GM23338 (cell line): ENCODE data around the gene SLCO3A1. TPM values are rescaled to one million over a fixed set of nuclear protein-coding genes. Genes with fewer than 3 reads are reported as not detected.

Experiments
- ATAC-seq: fragments of 200-7000 bp; cut with Tn5 transposase; 3 replicates; pipeline ENCODE4 v1.9.1; 2020
- DNase-seq: peaks from one replicate; pipeline ENCODE4 v3.0.0-alpha.2; 2015; ENCODE audit warnings: low spot score
- H2AFZ ChIP-seq: fragments of 200-600 bp; sonication (generic); 2 replicates; pipeline ENCODE4 v1.8.0; 2016; ENCODE audit warnings: antibody characterized with exemption, mild to moderate bottlenecking, moderate library complexity
- H3F3A ChIP-seq: fragments of 200-600 bp; sonication (generic); replicated peaks from 2 replicates; pipeline ENCODE4 v1.8.0; 2017; ENCODE audit warnings: antibody characterized with exemption, mixed run types, low read depth
- H3K27ac ChIP-seq: fragments of 200-600 bp; sonication (generic); 2 replicates; pipeline ENCODE4 v1.6.1; 2016; ENCODE audit warnings: low read depth
- H3K27me3 ChIP-seq: fragments of 200-600 bp; sonication (generic); 2 replicates; pipeline ENCODE4 v1.8.0; 2016; ENCODE audit warnings: mild to moderate bottlenecking, mixed run types, moderate library complexity; ENCODE audit not compliant: insufficient read depth
- H3K36me3 ChIP-seq: fragments of 200-600 bp; sonication (generic); 2 replicates; pipeline ENCODE4 v1.8.0; 2016; ENCODE audit warnings: mild to moderate bottlenecking; ENCODE audit not compliant: insufficient read depth
- H3K4me1 ChIP-seq: fragments of 200-600 bp; sonication (generic); 2 replicates; pipeline ENCODE4 v1.8.0; 2016; ENCODE audit warnings: mild to moderate bottlenecking, moderate library complexity; ENCODE audit not compliant: insufficient read depth
- H3K4me2 ChIP-seq: fragments of 200-600 bp; sonication (generic); 2 replicates; pipeline ENCODE4 v1.7.1; 2017; ENCODE audit warnings: mixed run types
- H3K4me3 ChIP-seq: fragments of 200-600 bp; sonication (generic); 2 replicates; pipeline ENCODE4 v1.6.1; 2016; ENCODE audit warnings: mixed run types
- H3K79me2 ChIP-seq: fragments of 200-600 bp; sonication (generic); replicated peaks from 2 replicates; pipeline ENCODE4 v1.8.0; 2017; ENCODE audit warnings: mild to moderate bottlenecking; ENCODE audit not compliant: insufficient read depth
- H3K9me2 ChIP-seq: fragments of 200-600 bp; sonication (generic); 2 replicates; pipeline ENCODE4 v1.8.0; 2017; ENCODE audit not compliant: insufficient read depth
- H4K20me1 ChIP-seq: fragments of 200-600 bp; sonication (generic); replicated peaks from 2 replicates; pipeline ENCODE4 v1.8.0; 2017; ENCODE audit warnings: mild to moderate bottlenecking; ENCODE audit not compliant: insufficient read depth
- H3K27ac Mint-ChIP-seq: 2 replicates; pipeline ENCODE4 v1.8.0; 2020; ENCODE audit warnings: inconsistent platforms, mild to moderate bottlenecking, moderate library complexity, mixed read lengths
- H3K27me3 Mint-ChIP-seq: 3 replicates; pipeline ENCODE4 v1.8.0; 2022; ENCODE audit warnings: low read depth, mild to moderate bottlenecking, moderate library complexity, mixed read lengths, inconsistent platforms; ENCODE audit not compliant: insufficient read depth, poor library complexity
- H3K36me3 Mint-ChIP-seq: 3 replicates; pipeline ENCODE4 v1.8.0; 2021; ENCODE audit warnings: low read depth, mild to moderate bottlenecking, inconsistent platforms, moderate library complexity, mixed read lengths
- H3K4me1 Mint-ChIP-seq: 3 replicates; pipeline ENCODE4 v1.8.0; 2020; ENCODE audit warnings: mild to moderate bottlenecking, inconsistent platforms, mixed read lengths
- H3K4me3 Mint-ChIP-seq: 3 replicates; pipeline ENCODE4 v1.8.0; 2021; ENCODE audit warnings: moderate library complexity, mild to moderate bottlenecking, inconsistent platforms, mixed read lengths
- H3K9me3 Mint-ChIP-seq: 3 replicates; pipeline ENCODE4 v1.8.0; 2020; ENCODE audit warnings: moderate library complexity, mild to moderate bottlenecking, inconsistent platforms, mixed read lengths
- CREB1 ChIP-seq: fragments of 250-450 bp; sonication (Bioruptor Pico); IDR thresholded peaks from 2 replicates; pipeline ENCODE4 v1.5.0; 2020; ENCODE audit warnings: low read depth, mild to moderate bottlenecking, moderate library complexity
- EZH2 ChIP-seq: fragments of 200-600 bp; sonication (generic); IDR thresholded peaks from one replicate; pipeline ENCODE4 v1.8.0; 2017; ENCODE audit warnings: antibody characterized with exemption, mild to moderate bottlenecking, low read depth; ENCODE audit not compliant: unreplicated experiment
- EZH2phosphoT487 ChIP-seq: fragments of 200-600 bp; sonication (generic); IDR thresholded peaks from one replicate; pipeline ENCODE4 v1.8.1; 2018; ENCODE audit warnings: antibody characterized with exemption; ENCODE audit not compliant: unreplicated experiment
- JUNB ChIP-seq: IDR thresholded peaks from one replicate; pipeline ENCODE4 v1.6.1; 2016; ENCODE audit warnings: antibody characterized with exemption; ENCODE audit not compliant: unreplicated experiment
- NANOG ChIP-seq: IDR thresholded peaks from 2 replicates; pipeline ENCODE4 v1.6.1; 2016; ENCODE audit warnings: antibody characterized with exemption, borderline replicate concordance
- POLR2AphosphoS5 ChIP-seq: IDR thresholded peaks from 2 replicates; pipeline ENCODE4 v1.6.1; 2016; ENCODE audit warnings: antibody characterized with exemption, low read depth
- STAT1 ChIP-seq: IDR thresholded peaks from one replicate; pipeline ENCODE4 v1.6.1; 2016; ENCODE audit warnings: antibody characterized with exemption; ENCODE audit not compliant: unreplicated experiment
- ZNF114 ChIP-seq: fragments of 250-450 bp; sonication (Bioruptor Pico); IDR thresholded peaks from 2 replicates; pipeline ENCODE4 v1.5.0; 2020; ENCODE audit warnings: mild to moderate bottlenecking, moderate library complexity
- ZNF331 ChIP-seq: fragments of 250-450 bp; sonication (Bioruptor Pico); IDR thresholded peaks from 2 replicates; pipeline ENCODE4 v1.5.0; 2020; ENCODE audit warnings: low read depth, mild to moderate bottlenecking, moderate library complexity
- polyA plus RNA-seq: library from polyadenylated mRNA; unstranded; fragments of >200 nt; fragmentation: Nextera tagmentation; extraction: Ambion mirVana; gene quantifications from 2 replicates; pipeline ENCODE4 v1.2.1, GENCODE V29; 2016
- total RNA-seq: library from RNA; depleted of rRNA; stranded (reverse); fragments of >200 nt; shearing (Covaris generic); gene quantifications from 2 replicates; pipeline ENCODE4 v1.2.3, GENCODE V29; 2014
- TF ChIP-seq, protein P1 (sequence below): IDR thresholded peaks from one replicate; pipeline ENCODE4 v1.6.1; 2018; ENCODE audit warnings: antibody characterized with exemption; ENCODE audit not compliant: unreplicated experiment
- TF ChIP-seq, protein P2 (sequence below): fragments of 250-450 bp; sonication (Bioruptor Pico); IDR thresholded peaks from 2 replicates; pipeline ENCODE4 v1.5.0; 2020; ENCODE audit warnings: mild to moderate bottlenecking, moderate library complexity
- TF ChIP-seq, protein P3 (sequence below): IDR thresholded peaks from 2 replicates; pipeline ENCODE4 v1.6.1; 2016; ENCODE audit warnings: antibody characterized with exemption
- TF ChIP-seq, protein P4 (sequence below), 2 experiments: fragments of 200-600 bp in 1 of 2; sonication (generic) in 1 of 2; conservative IDR thresholded peaks; 2 replicates each; pipeline versions ENCODE4 v1.5.1 to v1.6.1; 2016 to 2017; ENCODE audit warnings: antibody characterized with exemption in 2 of 2, low read depth in 2 of 2, mild to moderate bottlenecking in 2 of 2, moderate library complexity in 1 of 2

The SLCO3A1 gene
- total and polyA plus RNA-seq, 2 experiments from 2014 or later = 7.3 to 9.4 TPM

DNA sequence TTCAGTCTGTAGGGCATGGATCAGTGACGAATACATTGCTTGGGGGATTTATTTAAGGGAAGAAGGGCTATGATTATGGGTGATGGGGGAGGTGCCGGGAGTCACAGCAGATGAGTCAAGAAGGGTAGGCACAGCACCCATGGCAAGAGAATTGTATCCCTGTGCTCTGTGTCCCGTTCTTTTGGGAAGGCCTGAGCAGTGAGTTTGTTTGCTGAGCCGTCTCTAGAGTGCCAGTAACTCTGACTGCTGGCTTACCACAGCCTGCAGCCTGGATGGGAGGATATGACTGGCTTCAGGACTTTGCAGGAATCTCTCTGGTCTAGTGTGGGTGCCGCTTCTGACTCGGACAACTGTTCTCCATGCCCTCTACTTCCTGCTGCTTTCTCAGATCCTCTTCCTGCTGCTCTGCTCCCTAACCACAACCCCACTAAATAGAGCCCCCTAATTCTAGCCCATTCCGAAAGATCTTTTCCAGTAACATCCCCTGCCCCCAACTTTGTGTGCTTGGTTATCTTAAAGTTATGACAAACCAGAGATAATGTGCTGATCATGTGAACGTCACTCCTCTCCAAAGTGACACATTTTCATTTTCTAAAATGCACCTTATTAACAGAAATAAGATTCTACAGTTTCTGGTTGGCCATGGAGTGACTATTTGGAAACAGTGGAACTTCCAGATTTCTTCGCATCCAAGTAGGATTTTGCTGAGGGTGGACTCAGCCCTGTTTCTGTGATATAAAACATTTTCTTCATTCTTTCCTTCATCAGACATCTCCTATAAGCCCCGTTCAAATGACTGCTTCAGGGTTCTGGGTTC is 239.0 kb downstream of the SLCO3A1 start:
- no peak for ATAC-seq

More for the DNA sequence above, 239.0 kb downstream of the SLCO3A1 start:
- no peak overlapping the region for H3K27ac ChIP-seq
- H3K4me1 Mint-ChIP-seq = peaks cover 12% of the 10 kb centered on the region
- no peaks in the 10 kb centered on the region for H3K27me3 ChIP-seq
- no peaks in the 10 kb centered on the region for H3K36me3 ChIP-seq
- no peak overlapping the region for H3K27ac Mint-ChIP-seq
- 0 out of 2 replicates have a peak, but pooled peaks cover 3% of the 10 kb centered on the region for H3F3A ChIP-seq
- H3K27me3 Mint-ChIP-seq = peaks cover 2% of the 10 kb centered on the region
- no peaks in the 10 kb centered on the region for H3K79me2 ChIP-seq
- no peaks in the 10 kb centered on the region for H3K9me3 Mint-ChIP-seq
- DNase-seq = no peak
- no peaks in the 10 kb centered on the region for H4K20me1 ChIP-seq
- no peaks in the 10 kb centered on the region; the same call in 1 of the 2 replicates for H3K4me1 ChIP-seq
- no peak overlapping the region for H2AFZ ChIP-seq
- no peak overlapping the region for H3K4me2 ChIP-seq
- TF ChIP-seq NANOG (no peak), EZH2phosphoT487 (no peak), STAT1 (no peak), JUNB (no peak), ZNF331 (no peak), EZH2 (no peak), CREB1 (CRISPR knock-in tag) (no peak), POLR2AphosphoS5 (no peak), ZNF114 (CRISPR knock-in tag) (no peak)
- TF ChIP-seq, protein P1, sequence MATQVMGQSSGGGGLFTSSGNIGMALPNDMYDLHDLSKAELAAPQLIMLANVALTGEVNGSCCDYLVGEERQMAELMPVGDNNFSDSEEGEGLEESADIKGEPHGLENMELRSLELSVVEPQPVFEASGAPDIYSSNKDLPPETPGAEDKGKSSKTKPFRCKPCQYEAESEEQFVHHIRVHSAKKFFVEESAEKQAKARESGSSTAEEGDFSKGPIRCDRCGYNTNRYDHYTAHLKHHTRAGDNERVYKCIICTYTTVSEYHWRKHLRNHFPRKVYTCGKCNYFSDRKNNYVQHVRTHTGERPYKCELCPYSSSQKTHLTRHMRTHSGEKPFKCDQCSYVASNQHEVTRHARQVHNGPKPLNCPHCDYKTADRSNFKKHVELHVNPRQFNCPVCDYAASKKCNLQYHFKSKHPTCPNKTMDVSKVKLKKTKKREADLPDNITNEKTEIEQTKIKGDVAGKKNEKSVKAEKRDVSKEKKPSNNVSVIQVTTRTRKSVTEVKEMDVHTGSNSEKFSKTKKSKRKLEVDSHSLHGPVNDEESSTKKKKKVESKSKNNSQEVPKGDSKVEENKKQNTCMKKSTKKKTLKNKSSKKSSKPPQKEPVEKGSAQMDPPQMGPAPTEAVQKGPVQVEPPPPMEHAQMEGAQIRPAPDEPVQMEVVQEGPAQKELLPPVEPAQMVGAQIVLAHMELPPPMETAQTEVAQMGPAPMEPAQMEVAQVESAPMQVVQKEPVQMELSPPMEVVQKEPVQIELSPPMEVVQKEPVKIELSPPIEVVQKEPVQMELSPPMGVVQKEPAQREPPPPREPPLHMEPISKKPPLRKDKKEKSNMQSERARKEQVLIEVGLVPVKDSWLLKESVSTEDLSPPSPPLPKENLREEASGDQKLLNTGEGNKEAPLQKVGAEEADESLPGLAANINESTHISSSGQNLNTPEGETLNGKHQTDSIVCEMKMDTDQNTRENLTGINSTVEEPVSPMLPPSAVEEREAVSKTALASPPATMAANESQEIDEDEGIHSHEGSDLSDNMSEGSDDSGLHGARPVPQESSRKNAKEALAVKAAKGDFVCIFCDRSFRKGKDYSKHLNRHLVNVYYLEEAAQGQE = no peak
- TF ChIP-seq, protein P2, sequence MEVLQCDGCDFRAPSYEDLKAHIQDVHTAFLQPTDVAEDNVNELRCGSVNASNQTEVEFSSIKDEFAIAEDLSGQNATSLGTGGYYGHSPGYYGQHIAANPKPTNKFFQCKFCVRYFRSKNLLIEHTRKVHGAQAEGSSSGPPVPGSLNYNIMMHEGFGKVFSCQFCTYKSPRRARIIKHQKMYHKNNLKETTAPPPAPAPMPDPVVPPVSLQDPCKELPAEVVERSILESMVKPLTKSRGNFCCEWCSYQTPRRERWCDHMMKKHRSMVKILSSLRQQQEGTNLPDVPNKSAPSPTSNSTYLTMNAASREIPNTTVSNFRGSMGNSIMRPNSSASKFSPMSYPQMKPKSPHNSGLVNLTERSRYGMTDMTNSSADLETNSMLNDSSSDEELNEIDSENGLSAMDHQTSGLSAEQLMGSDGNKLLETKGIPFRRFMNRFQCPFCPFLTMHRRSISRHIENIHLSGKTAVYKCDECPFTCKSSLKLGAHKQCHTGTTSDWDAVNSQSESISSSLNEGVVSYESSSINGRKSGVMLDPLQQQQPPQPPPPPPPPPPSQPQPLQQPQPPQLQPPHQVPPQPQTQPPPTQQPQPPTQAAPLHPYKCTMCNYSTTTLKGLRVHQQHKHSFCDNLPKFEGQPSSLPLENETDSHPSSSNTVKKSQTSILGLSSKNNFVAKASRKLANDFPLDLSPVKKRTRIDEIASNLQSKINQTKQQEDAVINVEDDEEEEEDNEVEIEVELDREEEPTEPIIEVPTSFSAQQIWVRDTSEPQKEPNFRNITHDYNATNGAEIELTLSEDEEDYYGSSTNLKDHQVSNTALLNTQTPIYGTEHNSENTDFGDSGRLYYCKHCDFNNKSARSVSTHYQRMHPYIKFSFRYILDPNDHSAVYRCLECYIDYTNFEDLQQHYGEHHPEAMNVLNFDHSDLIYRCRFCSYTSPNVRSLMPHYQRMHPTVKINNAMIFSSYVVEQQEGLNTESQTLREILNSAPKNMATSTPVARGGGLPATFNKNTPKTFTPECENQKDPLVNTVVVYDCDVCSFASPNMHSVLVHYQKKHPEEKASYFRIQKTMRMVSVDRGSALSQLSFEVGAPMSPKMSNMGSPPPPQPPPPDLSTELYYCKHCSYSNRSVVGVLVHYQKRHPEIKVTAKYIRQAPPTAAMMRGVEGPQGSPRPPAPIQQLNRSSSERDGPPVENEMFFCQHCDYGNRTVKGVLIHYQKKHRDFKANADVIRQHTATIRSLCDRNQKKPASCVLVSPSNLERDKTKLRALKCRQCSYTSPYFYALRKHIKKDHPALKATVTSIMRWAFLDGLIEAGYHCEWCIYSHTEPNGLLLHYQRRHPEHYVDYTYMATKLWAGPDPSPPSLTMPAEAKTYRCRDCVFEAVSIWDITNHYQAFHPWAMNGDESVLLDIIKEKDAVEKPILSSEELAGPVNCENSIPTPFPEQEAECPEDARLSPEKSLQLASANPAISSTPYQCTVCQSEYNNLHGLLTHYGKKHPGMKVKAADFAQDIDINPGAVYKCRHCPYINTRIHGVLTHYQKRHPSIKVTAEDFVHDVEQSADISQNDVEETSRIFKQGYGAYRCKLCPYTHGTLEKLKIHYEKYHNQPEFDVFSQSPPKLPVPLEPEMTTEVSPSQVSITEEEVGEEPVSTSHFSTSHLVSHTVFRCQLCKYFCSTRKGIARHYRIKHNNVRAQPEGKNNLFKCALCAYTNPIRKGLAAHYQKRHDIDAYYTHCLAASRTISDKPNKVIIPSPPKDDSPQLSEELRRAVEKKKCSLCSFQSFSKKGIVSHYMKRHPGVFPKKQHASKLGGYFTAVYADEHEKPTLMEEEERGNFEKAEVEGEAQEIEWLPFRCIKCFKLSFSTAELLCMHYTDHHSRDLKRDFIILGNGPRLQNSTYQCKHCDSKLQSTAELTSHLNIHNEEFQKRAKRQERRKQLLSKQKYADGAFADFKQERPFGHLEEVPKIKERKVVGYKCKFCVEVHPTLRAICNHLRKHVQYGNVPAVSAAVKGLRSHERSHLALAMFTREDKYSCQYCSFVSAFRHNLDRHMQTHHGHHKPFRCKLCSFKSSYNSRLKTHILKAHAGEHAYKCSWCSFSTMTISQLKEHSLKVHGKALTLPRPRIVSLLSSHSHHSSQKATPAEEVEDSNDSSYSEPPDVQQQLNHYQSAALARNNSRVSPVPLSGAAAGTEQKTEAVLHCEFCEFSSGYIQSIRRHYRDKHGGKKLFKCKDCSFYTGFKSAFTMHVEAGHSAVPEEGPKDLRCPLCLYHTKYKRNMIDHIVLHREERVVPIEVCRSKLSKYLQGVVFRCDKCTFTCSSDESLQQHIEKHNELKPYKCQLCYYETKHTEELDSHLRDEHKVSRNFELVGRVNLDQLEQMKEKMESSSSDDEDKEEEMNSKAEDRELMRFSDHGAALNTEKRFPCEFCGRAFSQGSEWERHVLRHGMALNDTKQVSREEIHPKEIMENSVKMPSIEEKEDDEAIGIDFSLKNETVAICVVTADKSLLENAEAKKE (CRISPR knock-in tag) = no peak
- TF ChIP-seq, protein P3, sequence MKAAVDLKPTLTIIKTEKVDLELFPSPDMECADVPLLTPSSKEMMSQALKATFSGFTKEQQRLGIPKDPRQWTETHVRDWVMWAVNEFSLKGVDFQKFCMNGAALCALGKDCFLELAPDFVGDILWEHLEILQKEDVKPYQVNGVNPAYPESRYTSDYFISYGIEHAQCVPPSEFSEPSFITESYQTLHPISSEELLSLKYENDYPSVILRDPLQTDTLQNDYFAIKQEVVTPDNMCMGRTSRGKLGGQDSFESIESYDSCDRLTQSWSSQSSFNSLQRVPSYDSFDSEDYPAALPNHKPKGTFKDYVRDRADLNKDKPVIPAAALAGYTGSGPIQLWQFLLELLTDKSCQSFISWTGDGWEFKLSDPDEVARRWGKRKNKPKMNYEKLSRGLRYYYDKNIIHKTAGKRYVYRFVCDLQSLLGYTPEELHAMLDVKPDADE = no peak
- TF ChIP-seq, protein P4, sequence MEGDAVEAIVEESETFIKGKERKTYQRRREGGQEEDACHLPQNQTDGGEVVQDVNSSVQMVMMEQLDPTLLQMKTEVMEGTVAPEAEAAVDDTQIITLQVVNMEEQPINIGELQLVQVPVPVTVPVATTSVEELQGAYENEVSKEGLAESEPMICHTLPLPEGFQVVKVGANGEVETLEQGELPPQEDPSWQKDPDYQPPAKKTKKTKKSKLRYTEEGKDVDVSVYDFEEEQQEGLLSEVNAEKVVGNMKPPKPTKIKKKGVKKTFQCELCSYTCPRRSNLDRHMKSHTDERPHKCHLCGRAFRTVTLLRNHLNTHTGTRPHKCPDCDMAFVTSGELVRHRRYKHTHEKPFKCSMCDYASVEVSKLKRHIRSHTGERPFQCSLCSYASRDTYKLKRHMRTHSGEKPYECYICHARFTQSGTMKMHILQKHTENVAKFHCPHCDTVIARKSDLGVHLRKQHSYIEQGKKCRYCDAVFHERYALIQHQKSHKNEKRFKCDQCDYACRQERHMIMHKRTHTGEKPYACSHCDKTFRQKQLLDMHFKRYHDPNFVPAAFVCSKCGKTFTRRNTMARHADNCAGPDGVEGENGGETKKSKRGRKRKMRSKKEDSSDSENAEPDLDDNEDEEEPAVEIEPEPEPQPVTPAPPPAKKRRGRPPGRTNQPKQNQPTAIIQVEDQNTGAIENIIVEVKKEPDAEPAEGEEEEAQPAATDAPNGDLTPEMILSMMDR (conservative IDR thresholded peaks at IDR 0.05; ENCODE audit: low read depth in 2 of 2) = no peak
- no peak overlapping the region for H3K4me3 ChIP-seq
- no peaks in the 10 kb centered on the region for H3K36me3 Mint-ChIP-seq
- no peaks in the 10 kb centered on the region for H3K9me2 ChIP-seq
- H3K4me3 Mint-ChIP-seq = no peak overlapping the region
